Panc1 (cell line): ENCODE measurements around the gene ZFX. TPM values are rescaled to one million over a fixed set of nuclear protein-coding genes. Genes with fewer than 3 reads are reported as not detected.

Source experiments
- ATAC-seq: fragments of 200-7000 bp; cut with Tn5 transposase; 2 replicates; pipeline ENCODE4 v1.9.1; 2020; ENCODE audit warnings: mild to moderate bottlenecking, moderate library complexity
- BruUV-seq: library from RNA; stranded (reverse); fragments of 400-500 nt; replicated peaks from 2 replicates; lab custom pipeline; 2021; lab: Mats Ljungman, UMichigan
- CTCF ChIA-PET: fragments of 300-600 bp; sonication (Branson Sonifier 250); formaldehyde crosslinking; loops from one replicate; lab custom pipeline; 2022; ENCODE audit warnings: antibody characterized with exemption; lab: Charles Lee
- POLR2A ChIA-PET: fragments of 300-600 bp; sonication (Branson Sonifier 250); formaldehyde crosslinking; loops from one replicate; lab custom pipeline; 2022; ENCODE audit warnings: antibody characterized with exemption; lab: Charles Lee
- DNase-seq: peaks from one replicate; pipeline ENCODE4 v3.0.0-alpha.2; 2010; ENCODE audit warnings: low read depth, low spot score
- H3K27ac ChIP-seq: 2 replicates; pipeline ENCODE4 v1.5.1; 2011; ENCODE audit warnings: mild to moderate bottlenecking, low read length, inconsistent platforms
- H3K27me3 ChIP-seq: fragments of 200-500 bp; sonication (Bioruptor generic); 2 replicates; pipeline ENCODE4 v1.6.0; 2014; ENCODE audit warnings: low read length, inconsistent platforms; ENCODE audit not compliant: control insufficient read depth, insufficient read depth
- H3K36me3 ChIP-seq: fragments of 200-500 bp; sonication (Bioruptor generic); 2 replicates; pipeline ENCODE4 v1.5.1; 2014; ENCODE audit warnings: inconsistent platforms, mild to moderate bottlenecking, low read length, moderate library complexity; ENCODE audit not compliant: control insufficient read depth, insufficient read depth
- H3K4me1 ChIP-seq: 2 replicates; pipeline ENCODE4 v1.5.1; 2011; ENCODE audit warnings: inconsistent platforms, mild to moderate bottlenecking, low read length, moderate library complexity; ENCODE audit not compliant: control insufficient read depth, insufficient read depth
- H3K4me3 ChIP-seq, 2 experiments: 2 replicates each; pipeline ENCODE4 v1.5.1; 2011 to 2012; ENCODE audit warnings: low read depth in 2 of 2, low read length in 2 of 2, mild to moderate bottlenecking in 2 of 2, inconsistent platforms in 1 of 2, moderate library complexity in 1 of 2
- H3K9me3 ChIP-seq: fragments of 200-500 bp; sonication (Bioruptor generic); 2 replicates; pipeline ENCODE4 v1.5.1; 2014; ENCODE audit warnings: low read depth, mild to moderate bottlenecking, inconsistent platforms, low read length, moderate library complexity; ENCODE audit not compliant: control insufficient read depth, insufficient read depth
- CTCF ChIP-seq: fragments of 450-650 bp; IDR thresholded peaks from 2 replicates; pipeline ENCODE4 v1.5.1; 2017; ENCODE audit warnings: mild to moderate bottlenecking
- POLR2AphosphoS5 ChIP-seq: IDR thresholded peaks from 2 replicates; pipeline ENCODE4 v1.6.1; 2012; ENCODE audit warnings: mild to moderate bottlenecking, low read depth, low read length, moderate library complexity
- REST ChIP-seq, 2 experiments: IDR thresholded peaks; 2 replicates each; pipeline ENCODE4 v1.6.1; 2011 to 2012; ENCODE audit warnings: low read depth in 2 of 2, control low read depth in 1 of 2, low read length in 1 of 2, mild to moderate bottlenecking in 1 of 2, moderate library complexity in 1 of 2; ENCODE audit not compliant: insufficient read depth in 1 of 2
- SIN3A ChIP-seq: IDR thresholded peaks from 2 replicates; pipeline ENCODE4 v1.6.1; 2012; ENCODE audit warnings: low read depth, mild to moderate bottlenecking, low read length, moderate library complexity, borderline replicate concordance; ENCODE audit not compliant: insufficient read depth
- TCF7L2 ChIP-seq: IDR thresholded peaks from 2 replicates; pipeline ENCODE4 v1.6.1; 2011; ENCODE audit warnings: mild to moderate bottlenecking, low read depth, low read length, inconsistent platforms
- in situ Hi-C: cut with HindIII; loops from 2 replicates; pipeline ENCODE4 v1.10.0; 2016; ENCODE audit warnings: low sequenced_read_pairs, low pct_unique_long_range_greater_than_20kb
- intact Hi-C: fragments of 100-400 bp; cut with micrococcal nuclease; formaldehyde crosslinking; loops from one replicate; pipeline ENCODE4 v1.10.0; 2022; ENCODE audit not compliant: unreplicated experiment
- total RNA-seq: library from RNA; stranded (reverse); gene quantifications from one replicate; pipeline ENCODE4 v1.2.1, GENCODE V29; 2021; ENCODE audit not compliant: unreplicated experiment

Gene ZFX
- total RNA-seq, 1 experiment from 2014 or later = 38.7 TPM

GRCh38 chrX:24173115-24173847, 23.8 kb downstream of the ZFX start:
- POLR2A ChIA-PET = no interaction called here
- no peak for DNase-seq
- ATAC-seq = no peak
- Histone ChIP-seq H3K27ac (no peak overlapping the region), H3K27me3 (no peaks in the 10 kb centered on the region), H3K4me3 (no peak overlapping the region), H3K36me3 (peaks cover 3% of the 10 kb centered on the region; the same call in 1 of the 2 replicates), H3K4me1 (no peaks in the 10 kb centered on the region; the same call in none of the 2 replicates), H3K9me3 (no peaks in the 10 kb centered on the region)
- TF ChIP-seq SIN3A = no peak
- TF ChIP-seq POLR2AphosphoS5 = no peak
- no peak for TF ChIP-seq TCF7L2
- no peak for TF ChIP-seq REST (IDR thresholded peaks at IDR 0.05; ENCODE audit: insufficient read depth in 1 of 2, low read depth in 2 of 2, low read length in 1 of 2)
- peak; percentile 21 for TF ChIP-seq CTCF
- intact Hi-C loops (no loop called here), in situ Hi-C loops (no loop called here)
- BruUV-seq = no TSS peak
- CTCF ChIA-PET = no interaction called here

- H3K27me3 ChIP-seq = no peaks in the 10 kb centered on the region
- POLR2A ChIA-PET = no interaction called here
- ATAC-seq = no peak
- no peak for DNase-seq
- no peak overlapping the region for H3K4me3 ChIP-seq
- TF ChIP-seq SIN3A (no peak), CTCF (no peak), REST (IDR thresholded peaks at IDR 0.05; ENCODE audit: insufficient read depth in 1 of 2, low read depth in 2 of 2, low read length in 1 of 2) (no peak), TCF7L2 (no peak), POLR2AphosphoS5 (no peak)
- BruUV-seq = no TSS peak
- peaks cover 7% of the 10 kb centered on the region; the same call in 1 of the 2 replicates for H3K36me3 ChIP-seq
- H3K27ac ChIP-seq = no peak overlapping the region
- H3K9me3 ChIP-seq = no peaks in the 10 kb centered on the region
- CTCF ChIA-PET = no interaction called here
- in situ Hi-C loops = no loop called here
- H3K4me1 ChIP-seq = no peaks in the 10 kb centered on the region
- intact Hi-C loops = no loop called here
Observed at GRCh38 chrX:24175276-24175675, 25.7 kb downstream of the ZFX start.
